ENCODE measurements around the gene ANO2.
"Not testable (repeated sequence)": the region's sequence is repeated elsewhere in the genome, so short reads cannot be mapped to it uniquely, and the experiment has no call there.

The ANO2 gene

DNA sequence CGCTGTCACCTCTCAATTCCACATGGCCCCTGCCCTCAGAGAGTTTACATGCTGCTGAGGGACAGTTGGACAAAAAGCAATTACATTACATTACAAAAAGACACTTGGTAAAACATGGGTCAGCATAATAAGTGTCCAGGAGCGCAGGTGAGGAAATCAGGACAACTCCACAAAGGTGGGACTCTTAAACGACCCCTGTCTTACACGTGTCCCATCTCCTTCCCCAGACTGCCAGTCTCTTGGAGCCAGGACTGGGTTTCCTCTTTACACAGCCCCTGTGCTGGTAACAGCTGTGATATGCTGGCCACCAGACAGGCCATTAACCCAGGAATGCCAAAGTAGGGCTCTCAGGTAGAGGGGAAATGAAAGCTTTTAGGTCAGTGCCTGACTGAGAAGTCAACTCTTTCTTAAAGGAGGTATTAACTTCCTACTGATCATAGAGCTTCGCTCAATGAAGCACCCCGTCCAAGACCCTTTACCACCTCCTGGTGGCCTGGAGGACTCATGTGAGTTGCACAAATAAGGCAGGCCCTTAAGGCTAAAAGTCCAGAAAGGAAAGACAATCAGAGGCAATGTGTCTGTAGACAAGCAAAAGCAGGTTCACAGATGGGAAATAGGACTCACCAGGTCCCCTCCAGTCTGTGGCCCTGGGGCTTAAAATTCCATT, 55.5 kb downstream of the ANO2 start:
- H3K9me3 ChIP-seq (ENCODE audit: control insufficient read depth, low read length): no peaks in the 10 kb centered on the region
- no peak overlapping the region for H3K27ac ChIP-seq (ENCODE audit: insufficient read depth, low read depth, low read length, poor library complexity, severe bottlenecking)
- H3K36me3 ChIP-seq (ENCODE audit: control insufficient read depth, insufficient read depth, low read length): no peaks in the 10 kb centered on the region
- H3K27me3 ChIP-seq (ENCODE audit: control insufficient read depth, insufficient read depth, low read length, poor library complexity, severe bottlenecking): no peaks in the 10 kb centered on the region
- WGBS, 2 experiments: 89 to 92% methylated on average over 6 of the region's 6 CpGs
- no peaks in the 10 kb centered on the region for H3K4me1 ChIP-seq (ENCODE audit: control insufficient read depth, insufficient read depth, low read length)
- H3K4me3 ChIP-seq (ENCODE audit: insufficient read depth, low read depth, low read length): no peak overlapping the region

DNA sequence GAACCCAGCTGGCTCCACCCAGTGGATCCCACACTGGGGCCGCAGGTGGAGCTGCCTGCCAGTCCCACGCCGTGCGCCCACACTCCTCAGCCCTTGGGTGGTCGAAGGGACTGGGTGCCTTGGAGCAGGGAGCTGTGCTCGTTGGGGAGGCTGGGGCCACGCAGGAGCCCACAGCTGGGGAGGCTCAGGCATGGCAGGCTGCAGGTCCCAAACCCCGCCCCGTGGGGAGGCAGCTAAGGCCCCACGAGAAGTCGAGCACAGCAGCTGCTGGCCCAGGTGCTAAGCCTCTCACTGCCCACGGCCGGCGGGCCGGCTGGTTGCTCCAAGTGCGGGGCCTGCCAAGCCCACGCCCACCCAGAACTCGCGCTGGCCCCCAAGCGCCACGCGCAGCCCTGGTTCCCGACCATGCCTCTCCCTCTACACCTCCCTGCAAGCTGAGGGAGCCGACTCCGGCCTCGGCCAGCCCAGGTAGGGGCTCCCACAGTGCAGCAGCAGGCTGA, 56.2 kb downstream of the ANO2 start:
- Histone ChIP-seq H3K4me1 (ENCODE audit: control insufficient read depth, insufficient read depth, low read length) (no peaks in the 10 kb centered on the region), H3K27me3 (ENCODE audit: control insufficient read depth, insufficient read depth, low read length, poor library complexity, severe bottlenecking) (no peaks in the 10 kb centered on the region), H3K4me3 (ENCODE audit: insufficient read depth, low read depth, low read length) (no peak overlapping the region), H3K27ac (ENCODE audit: insufficient read depth, low read depth, low read length, poor library complexity, severe bottlenecking) (no peak overlapping the region), H3K9me3 (ENCODE audit: control insufficient read depth, low read length) (no peaks in the 10 kb centered on the region), H3K36me3 (ENCODE audit: control insufficient read depth, insufficient read depth, low read length) (no peaks in the 10 kb centered on the region)
- 89 to 91% methylated on average over 26 of the region's 26 CpGs for WGBS, 2 experiments

DNA sequence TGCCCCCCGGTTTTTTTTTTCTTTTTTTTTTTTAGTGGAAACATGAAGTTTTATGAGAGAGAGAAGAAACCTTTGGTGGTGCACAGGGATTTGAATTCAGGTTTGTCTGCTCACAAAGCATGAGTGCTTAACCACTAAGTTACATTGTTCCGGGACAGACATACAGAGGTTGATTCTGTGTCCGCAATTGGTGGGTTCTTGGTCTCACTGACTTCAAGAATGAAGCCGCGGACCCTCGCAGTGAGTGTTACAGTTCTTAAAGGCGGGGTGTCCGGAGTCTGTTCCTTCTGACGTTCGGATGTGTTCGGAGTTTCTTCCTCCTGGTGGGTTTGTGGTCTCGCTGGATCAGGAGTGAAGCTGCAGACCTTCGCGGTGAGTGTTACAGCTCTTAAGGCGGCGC, 57.2 kb downstream of the ANO2 start:
- not testable (repeated sequence) for H3K4me1 ChIP-seq (ENCODE audit: control insufficient read depth, insufficient read depth, low read length); H3K27me3 ChIP-seq (ENCODE audit: control insufficient read depth, insufficient read depth, low read length, poor library complexity, severe bottlenecking); H3K27ac ChIP-seq (ENCODE audit: insufficient read depth, low read depth, low read length, poor library complexity, severe bottlenecking); H3K36me3 ChIP-seq (ENCODE audit: control insufficient read depth, insufficient read depth, low read length); H3K4me3 ChIP-seq (ENCODE audit: insufficient read depth, low read depth, low read length); H3K9me3 ChIP-seq (ENCODE audit: control insufficient read depth, low read length)
- 94 to 96% methylated on average over 16 of the region's 16 CpGs for WGBS, 2 experiments

DNA sequence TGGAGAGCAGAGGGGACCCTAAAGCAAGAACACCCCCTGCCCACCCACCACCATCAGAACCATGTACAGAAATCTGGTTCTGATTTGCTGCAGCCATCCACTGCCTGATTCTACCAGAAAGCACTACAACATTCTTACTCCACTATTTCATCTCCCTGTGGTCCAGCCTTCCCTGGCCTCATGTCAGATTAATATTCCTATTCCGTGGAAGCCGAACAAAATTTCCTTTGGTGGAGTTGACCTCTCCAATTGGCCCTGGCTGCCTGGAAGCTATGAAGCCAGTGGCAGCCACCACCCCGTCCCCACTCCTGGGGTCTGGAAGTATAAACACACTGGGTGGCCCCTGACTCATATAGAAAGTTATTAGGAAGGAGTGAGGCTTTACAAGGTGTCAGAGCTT, 60.2 kb downstream of the ANO2 start:
- H3K27me3 ChIP-seq (ENCODE audit: control insufficient read depth, insufficient read depth, low read length, poor library complexity, severe bottlenecking): no peaks in the 10 kb centered on the region
- no peaks in the 10 kb centered on the region for H3K9me3 ChIP-seq (ENCODE audit: control insufficient read depth, low read length)
- H3K27ac ChIP-seq (ENCODE audit: insufficient read depth, low read depth, low read length, poor library complexity, severe bottlenecking): no peak overlapping the region
- H3K4me3 ChIP-seq (ENCODE audit: insufficient read depth, low read depth, low read length): no peak overlapping the region
- 94 to 95% methylated on average over 3 of the region's 3 CpGs for WGBS, 2 experiments
- no peaks in the 10 kb centered on the region for H3K36me3 ChIP-seq (ENCODE audit: control insufficient read depth, insufficient read depth, low read length)
- peaks cover 6% of the 10 kb centered on the region for H3K4me1 ChIP-seq (ENCODE audit: control insufficient read depth, insufficient read depth, low read length)

DNA sequence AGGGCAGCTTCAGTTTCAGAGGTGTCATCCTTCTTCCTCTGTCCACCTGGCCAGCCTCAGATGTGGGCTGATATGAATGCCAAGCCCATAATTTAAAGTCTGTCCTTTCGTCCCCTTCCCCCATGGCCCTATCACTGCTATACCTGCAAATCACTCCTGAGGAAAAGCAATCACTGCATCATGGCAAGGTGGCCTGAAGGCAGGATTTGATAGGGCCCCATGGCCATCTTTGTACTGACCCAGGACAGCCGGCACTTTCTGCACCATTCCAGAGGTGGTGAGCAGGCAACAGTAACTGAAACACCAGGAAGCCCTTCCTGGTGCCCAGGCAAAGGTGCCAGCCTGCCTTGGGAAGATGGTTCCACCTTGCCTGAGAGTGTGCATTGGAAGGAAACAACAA, 60.8 kb downstream of the ANO2 start:
- Histone ChIP-seq H3K36me3 (ENCODE audit: control insufficient read depth, insufficient read depth, low read length) (no peaks in the 10 kb centered on the region), H3K9me3 (ENCODE audit: control insufficient read depth, low read length) (no peaks in the 10 kb centered on the region), H3K4me1 (ENCODE audit: control insufficient read depth, insufficient read depth, low read length) (peaks cover 6% of the 10 kb centered on the region), H3K4me3 (ENCODE audit: insufficient read depth, low read depth, low read length) (no peak overlapping the region), H3K27ac (ENCODE audit: insufficient read depth, low read depth, low read length, poor library complexity, severe bottlenecking) (no peak overlapping the region), H3K27me3 (ENCODE audit: control insufficient read depth, insufficient read depth, low read length, poor library complexity, severe bottlenecking) (no peaks in the 10 kb centered on the region)
- 89 to 96% methylated on average over 2 of the region's 2 CpGs for WGBS, 2 experiments

DNA sequence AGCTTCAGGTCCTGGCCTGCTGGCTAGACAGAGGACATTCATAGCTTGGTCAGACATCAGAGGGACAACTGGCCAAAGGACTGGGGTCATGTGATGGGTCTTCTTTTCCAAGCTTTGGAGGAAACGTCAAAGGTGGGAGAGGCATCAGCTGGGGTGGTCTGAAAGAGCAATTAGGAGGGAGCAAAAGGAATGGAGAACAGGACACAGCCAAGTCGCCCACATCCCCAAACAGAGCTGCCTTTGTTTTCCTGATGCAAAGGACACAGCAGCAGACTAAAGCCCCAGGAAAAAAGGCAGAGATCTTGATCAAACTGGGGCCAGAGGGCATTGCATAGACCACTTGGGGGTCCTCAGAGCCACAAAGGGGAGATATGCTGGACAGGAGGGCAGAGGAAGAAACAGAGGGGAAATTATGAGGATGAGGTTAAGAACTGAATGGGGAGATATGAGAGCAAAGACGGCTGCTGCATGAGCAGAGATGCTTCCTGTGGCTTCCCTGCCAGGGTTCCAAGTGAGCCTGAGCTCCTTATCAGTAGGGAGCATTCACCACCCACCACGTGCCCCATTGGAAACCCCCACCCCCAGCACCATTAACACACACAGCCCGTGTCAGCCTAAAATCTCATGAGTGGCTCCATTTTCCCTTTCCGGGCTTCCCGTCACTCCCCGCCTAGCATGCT, 62.4 kb downstream of the ANO2 start:
- H3K27ac ChIP-seq (ENCODE audit: insufficient read depth, low read depth, low read length, poor library complexity, severe bottlenecking): no peak overlapping the region
- no peaks in the 10 kb centered on the region for H3K9me3 ChIP-seq (ENCODE audit: control insufficient read depth, low read length)
- H3K4me1 ChIP-seq (ENCODE audit: control insufficient read depth, insufficient read depth, low read length): peaks cover 6% of the 10 kb centered on the region
- no peaks in the 10 kb centered on the region for H3K36me3 ChIP-seq (ENCODE audit: control insufficient read depth, insufficient read depth, low read length)
- H3K27me3 ChIP-seq (ENCODE audit: control insufficient read depth, insufficient read depth, low read length, poor library complexity, severe bottlenecking): no peaks in the 10 kb centered on the region
- WGBS, 2 experiments: 71% methylated on average over 8 of the region's 8 CpGs
- H3K4me3 ChIP-seq (ENCODE audit: insufficient read depth, low read depth, low read length): no peak overlapping the region

DNA sequence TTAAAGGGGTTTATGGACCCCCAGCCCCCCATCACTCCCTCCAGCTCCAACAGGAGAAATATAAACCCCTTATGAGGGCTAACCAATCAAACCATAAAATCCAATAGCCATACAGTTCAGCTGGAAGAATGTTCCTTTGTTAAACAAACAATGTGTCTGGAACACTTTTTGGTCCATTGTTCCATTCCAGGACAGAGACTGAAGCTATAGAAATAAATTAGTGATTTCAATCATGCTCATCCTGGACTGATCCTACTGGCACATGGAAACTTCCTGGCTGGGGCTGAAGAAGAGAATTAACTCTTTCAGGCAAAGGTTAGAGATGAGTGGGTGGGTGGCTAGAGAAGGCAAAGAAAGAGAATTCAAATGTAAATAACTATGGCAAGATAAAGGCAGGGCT, 63.4 kb downstream of the ANO2 start:
- Histone ChIP-seq H3K4me3 (ENCODE audit: insufficient read depth, low read depth, low read length) (no peak overlapping the region), H3K4me1 (ENCODE audit: control insufficient read depth, insufficient read depth, low read length) (peaks cover 6% of the 10 kb centered on the region), H3K36me3 (ENCODE audit: control insufficient read depth, insufficient read depth, low read length) (no peaks in the 10 kb centered on the region), H3K27me3 (ENCODE audit: control insufficient read depth, insufficient read depth, low read length, poor library complexity, severe bottlenecking) (no peaks in the 10 kb centered on the region), H3K27ac (ENCODE audit: insufficient read depth, low read depth, low read length, poor library complexity, severe bottlenecking) (no peak overlapping the region), H3K9me3 (ENCODE audit: control insufficient read depth, low read length) (no peaks in the 10 kb centered on the region)

DNA sequence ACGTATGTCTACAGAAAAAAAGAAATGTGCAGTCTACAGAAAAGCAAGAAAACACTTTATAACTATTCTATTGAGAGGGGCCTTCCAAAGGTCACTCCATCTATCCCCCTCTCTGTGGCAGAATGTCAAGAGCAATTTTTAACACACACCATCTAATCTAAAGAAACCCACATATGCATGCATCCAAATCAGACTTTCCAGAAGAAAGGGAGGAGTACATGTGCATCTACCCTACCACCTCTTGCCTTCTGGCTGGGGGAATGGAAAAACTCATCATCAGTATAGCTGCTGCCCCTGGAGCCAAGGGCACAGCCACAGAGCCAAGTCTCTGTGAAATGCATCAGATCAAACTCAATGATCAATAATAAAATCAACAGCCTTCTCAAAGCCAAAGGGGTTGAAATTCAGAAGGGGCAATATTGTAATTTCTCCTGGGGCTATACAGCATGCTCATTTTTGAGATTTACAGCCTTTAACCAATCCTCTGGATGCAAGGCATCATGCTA, 63.9 kb downstream of the ANO2 start:
- Histone ChIP-seq H3K27me3 (ENCODE audit: control insufficient read depth, insufficient read depth, low read length, poor library complexity, severe bottlenecking) (no peaks in the 10 kb centered on the region), H3K36me3 (ENCODE audit: control insufficient read depth, insufficient read depth, low read length) (no peaks in the 10 kb centered on the region), H3K4me3 (ENCODE audit: insufficient read depth, low read depth, low read length) (no peak overlapping the region), H3K9me3 (ENCODE audit: control insufficient read depth, low read length) (no peaks in the 10 kb centered on the region), H3K27ac (ENCODE audit: insufficient read depth, low read depth, low read length, poor library complexity, severe bottlenecking) (no peak overlapping the region), H3K4me1 (ENCODE audit: control insufficient read depth, insufficient read depth, low read length) (peaks cover 6% of the 10 kb centered on the region)
- 100% methylated on average over 1 of the region's 1 CpG for WGBS, 2 experiments

DNA sequence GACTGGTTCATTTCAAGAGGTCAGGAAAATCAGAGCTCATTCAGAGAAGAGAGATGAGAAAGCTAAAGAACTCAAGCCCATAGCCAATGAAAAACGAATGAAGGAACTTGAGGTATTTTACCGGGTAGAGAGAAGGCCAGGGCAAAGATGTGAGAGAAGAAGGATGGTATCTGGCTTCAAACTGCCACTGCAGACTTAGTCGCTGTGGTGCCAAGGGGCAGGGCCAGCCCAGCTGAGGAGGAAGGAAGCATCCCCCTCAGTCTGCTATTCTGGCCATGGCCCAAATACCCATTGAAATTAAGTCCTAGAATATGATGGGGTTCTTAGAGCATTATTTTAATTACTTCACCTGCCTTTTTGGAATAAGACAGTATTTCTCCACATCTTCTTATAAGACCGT, 69.2 kb downstream of the ANO2 start:
- Histone ChIP-seq H3K36me3 (ENCODE audit: control insufficient read depth, insufficient read depth, low read length) (no peaks in the 10 kb centered on the region), H3K9me3 (ENCODE audit: control insufficient read depth, low read length) (no peaks in the 10 kb centered on the region), H3K27ac (ENCODE audit: insufficient read depth, low read depth, low read length, poor library complexity, severe bottlenecking) (no peak overlapping the region), H3K4me3 (ENCODE audit: insufficient read depth, low read depth, low read length) (no peak overlapping the region), H3K4me1 (ENCODE audit: control insufficient read depth, insufficient read depth, low read length) (peaks cover 16% of the 10 kb centered on the region), H3K27me3 (ENCODE audit: control insufficient read depth, insufficient read depth, low read length, poor library complexity, severe bottlenecking) (no peaks in the 10 kb centered on the region)
- WGBS, 2 experiments: 95 to 98% methylated on average over 3 to 4 of the region's 4 CpGs

DNA sequence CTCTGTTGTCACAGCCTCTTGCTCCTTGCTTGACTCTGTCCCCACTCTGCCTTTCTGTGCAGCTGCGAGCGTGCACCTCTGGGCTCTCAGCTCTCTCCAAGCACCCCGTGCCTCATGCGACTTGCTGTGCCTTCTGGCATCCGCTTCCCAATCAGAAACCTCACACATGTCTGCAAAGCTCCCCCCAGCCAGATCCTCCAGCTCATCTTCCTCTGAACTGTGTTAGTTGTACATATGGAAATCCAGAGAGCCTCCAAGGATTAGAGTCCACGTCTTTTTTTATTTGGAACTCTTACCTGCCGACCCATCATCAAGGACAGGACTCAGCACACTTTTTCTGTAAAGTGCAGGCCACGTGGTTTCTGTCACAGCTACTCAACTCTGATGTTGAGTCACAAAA, 70.5 kb downstream of the ANO2 start:
- Histone ChIP-seq H3K27ac (ENCODE audit: insufficient read depth, low read depth, low read length, poor library complexity, severe bottlenecking) (no peak overlapping the region), H3K36me3 (ENCODE audit: control insufficient read depth, insufficient read depth, low read length) (no peaks in the 10 kb centered on the region), H3K9me3 (ENCODE audit: control insufficient read depth, low read length) (no peaks in the 10 kb centered on the region), H3K27me3 (ENCODE audit: control insufficient read depth, insufficient read depth, low read length, poor library complexity, severe bottlenecking) (no peaks in the 10 kb centered on the region), H3K4me1 (ENCODE audit: control insufficient read depth, insufficient read depth, low read length) (peaks cover 16% of the 10 kb centered on the region), H3K4me3 (ENCODE audit: insufficient read depth, low read depth, low read length) (no peak overlapping the region)
- WGBS, 2 experiments: 93 to 94% methylated on average over 8 of the region's 8 CpGs
